A549 (cell line): ENCODE results near the gene TMEM60. TPM values are rescaled to one million over a fixed set of nuclear protein-coding genes. Genes with fewer than 3 reads are reported as not detected.

ENCODE experiments used
- ATAC-seq, 2 experiments: fragments of 200-7000 bp in 1 of 2; fragments of >200 bp in 1 of 2; cut with Nextera tagmentation in 1 of 2; cut with Tn5 transposase in 1 of 2; 3 replicates each; pipeline versions ENCODE4 v1.8.0 to v1.9.1; 2018 to 2020; ENCODE audit warnings: mild to moderate bottlenecking in 1 of 2, moderate library complexity in 1 of 2
- CTCF ChIA-PET: fragments of 300-600 bp; sonication (Branson Sonifier 250); formaldehyde crosslinking; extraction: SDS; loops from one replicate; lab custom pipeline; 2021; ENCODE audit warnings: antibody characterized with exemption, inconsistent platforms; lab: Yijun Ruan, JAX
- POLR2A ChIA-PET: fragments of 350-600 bp; formaldehyde crosslinking; extraction: SDS; loops from one replicate; lab custom pipeline; 2021; ENCODE audit warnings: antibody characterized with exemption, inconsistent platforms; lab: Yijun Ruan, JAX
- DNase-seq, 2 experiments: peaks; one replicate each; pipeline versions ENCODE4 v3.0.0 to v3.0.0-alpha.2; 2011 to 2016; ENCODE audit warnings: low read depth in 1 of 2, low spot score in 1 of 2
- FAIRE-seq: peaks from 2 replicates; lab custom pipeline; 2011; peaks lifted over from hg19 to GRCh38; lab: Jason Lieb, UNC
- H3K27ac ChIP-seq, 2 experiments: fragments of >200 bp; sonication (Bioruptor Twin); formaldehyde crosslinking; 3 replicates each; pipeline ENCODE4 v1.5.1; 2016 to 2017
- H3K4me1 ChIP-seq: fragments of >200 bp; sonication (Bioruptor Twin); formaldehyde crosslinking; 3 replicates; pipeline ENCODE4 v1.6.1; 2016
- H3K4me2 ChIP-seq: fragments of >200 bp; sonication (Bioruptor Twin); formaldehyde crosslinking; 3 replicates; pipeline ENCODE4 v1.6.1; 2016
- H3K4me3 ChIP-seq: fragments of >200 bp; sonication (Bioruptor Twin); formaldehyde crosslinking; 3 replicates; pipeline ENCODE4 v1.5.1; 2016
- H3K9me3 ChIP-seq: fragments of >200 bp; sonication (Bioruptor Twin); formaldehyde crosslinking; 3 replicates; pipeline ENCODE4 v1.6.1; 2016
- CEBPB ChIP-seq, 2 experiments: fragments of >200 bp in 1 of 2; sonication (Bioruptor Twin) in 1 of 2; formaldehyde crosslinking in 1 of 2; IDR thresholded peaks; 2 replicates each; pipeline ENCODE4 v1.6.1; 2012 to 2016
- CHD2 ChIP-seq: fragments of 150-350 bp; IDR thresholded peaks from 2 replicates; pipeline ENCODE4 v1.6.1; 2014; ENCODE audit warnings: low read length; ENCODE audit not compliant: partially characterized antibody
- E2F6 ChIP-seq: IDR thresholded peaks from 2 replicates; pipeline ENCODE4 v1.6.1; 2012; ENCODE audit warnings: low read depth, borderline replicate concordance
- FOSB ChIP-seq: fragments of 250-450 bp; sonication (Bioruptor Pico); IDR thresholded peaks from 2 replicates; pipeline ENCODE4 v1.5.0; 2020; ENCODE audit warnings: mild to moderate bottlenecking, moderate library complexity
- FOSL2 ChIP-seq, 2 experiments: fragments of 450-650 bp in 1 of 2; fragments of >200 bp in 1 of 2; sonication (Bioruptor Twin) in 1 of 2; formaldehyde crosslinking; IDR thresholded peaks; 2 replicates each; pipeline versions ENCODE4 v1.5.0 to v1.6.1; 2016 to 2020; ENCODE audit warnings: mild to moderate bottlenecking in 1 of 2, moderate library complexity in 1 of 2
- HES2 ChIP-seq: fragments of >200 bp; sonication (Bioruptor Twin); formaldehyde crosslinking; IDR thresholded peaks from 2 replicates; pipeline ENCODE4 v1.6.1; 2016
- JUN ChIP-seq, 2 experiments: fragments of >200 bp; sonication (Bioruptor Twin); formaldehyde crosslinking; IDR thresholded peaks; 2 replicates in 1 of 2; 3 replicates in 1 of 2; pipeline ENCODE4 v1.6.1; 2016 to 2017
- JUNB ChIP-seq: fragments of >200 bp; sonication (Bioruptor Twin); formaldehyde crosslinking; IDR thresholded peaks from 2 replicates; pipeline ENCODE4 v1.6.1; 2016
- MAFK ChIP-seq: fragments of 450-650 bp; IDR thresholded peaks from 2 replicates; pipeline ENCODE4 v1.6.1; 2014; ENCODE audit not compliant: partially characterized antibody
- NPAS2 ChIP-seq: fragments of 250-450 bp; sonication (Bioruptor Pico); IDR thresholded peaks from 2 replicates; pipeline ENCODE4 v1.8.0; 2022; ENCODE audit warnings: mild to moderate bottlenecking, moderate library complexity, borderline replicate concordance
- NR3C1 ChIP-seq: fragments of >200 bp; sonication (Bioruptor Twin); formaldehyde crosslinking; IDR thresholded peaks from 3 replicates; pipeline ENCODE4 v1.6.1; 2017
- PHF8 ChIP-seq: fragments of 200-600 bp; sonication (generic); IDR thresholded peaks from 2 replicates; pipeline ENCODE4 v1.6.1; 2016; ENCODE audit warnings: low read depth, mild to moderate bottlenecking, antibody characterized with exemption, moderate library complexity, borderline replicate concordance
- RAD21 ChIP-seq, 2 experiments: fragments of >200 bp in 1 of 2; sonication (Bioruptor Twin) in 1 of 2; formaldehyde crosslinking in 1 of 2; IDR thresholded peaks in 1 of 2; conservative IDR thresholded peaks in 1 of 2; 2 replicates in 1 of 2; 3 replicates in 1 of 2; pipeline ENCODE4 v1.6.1; 2012 to 2018; ENCODE audit warnings: inconsistent platforms in 1 of 2
- RNF2 ChIP-seq: fragments of 200-600 bp; sonication (generic); IDR thresholded peaks from 2 replicates; pipeline ENCODE4 v1.6.1; 2016; ENCODE audit warnings: low read depth, mild to moderate bottlenecking, antibody characterized with exemption, moderate library complexity, borderline replicate concordance
- ZFP36 ChIP-seq: fragments of 450-650 bp; IDR thresholded peaks from 2 replicates; pipeline ENCODE4 v1.6.1; 2014; ENCODE audit warnings: borderline replicate concordance; ENCODE audit not compliant: partially characterized antibody
- whole genome bisulfite sequencing: methylation state at CpG from one replicate; pipeline ENCODE4 v1.1.6; 2017; ENCODE audit errors: missing lambda C conversion rate; 5-methylcytosine and 5-hydroxymethylcytosine counted together
- polyA plus RNA-seq, 4 experiments: library from polyadenylated mRNA; depleted of rRNA in 3 of 4; stranded (reverse); fragments of >200 nt; fragmentation: RNase III in 1 of 4; extraction: RNeasy Plus Mini Kit Qiagen cat#74134 plus additional on column Dnase treatment in 1 of 4; gene quantifications; 2 replicates in 3 of 4; 3 replicates in 1 of 4; pipeline ENCODE4 v1.2.3, GENCODE V29; 2011 to 2017
- TF ChIP-seq, protein P1 (sequence below): fragments of >200 bp; sonication (Bioruptor Twin); formaldehyde crosslinking; IDR thresholded peaks from 3 replicates; pipeline ENCODE4 v1.5.1; 2016
- TF ChIP-seq, protein P2 (sequence below): fragments of 200-600 bp; sonication (generic); IDR thresholded peaks from 2 replicates; pipeline ENCODE4 v1.6.1; 2016; ENCODE audit warnings: antibody characterized with exemption, mild to moderate bottlenecking, moderate library complexity

Gene TMEM60
- polyA plus RNA-seq, 2 of the 4 experiments (the other 2 are of a cell fraction): 33.8 to 54.7 TPM

- FAIRE-seq (no peak), ATAC-seq (no peak), DNase-seq (no peak)
- Histone ChIP-seq H3K4me3 (no peak overlapping the region), H3K9me3 (no peaks in the 10 kb centered on the region), H3K27ac (no peak overlapping the region), H3K4me1 (peaks cover 33% of the 10 kb centered on the region), H3K4me2 (no peak overlapping the region; the same call in 2 of the 3 replicates)
- WGBS: 94% methylated on average over 3 of the region's 3 CpGs
- peak; percentile 47 for TF ChIP-seq MAFK
- TF ChIP-seq HES2: no peak
- ChIA-PET CTCF (no interaction called here), POLR2A (no interaction called here)
Measured at GRCh38 chr7:77796109-77796508, 2.1 kb downstream of the TMEM60 start.

DNA sequence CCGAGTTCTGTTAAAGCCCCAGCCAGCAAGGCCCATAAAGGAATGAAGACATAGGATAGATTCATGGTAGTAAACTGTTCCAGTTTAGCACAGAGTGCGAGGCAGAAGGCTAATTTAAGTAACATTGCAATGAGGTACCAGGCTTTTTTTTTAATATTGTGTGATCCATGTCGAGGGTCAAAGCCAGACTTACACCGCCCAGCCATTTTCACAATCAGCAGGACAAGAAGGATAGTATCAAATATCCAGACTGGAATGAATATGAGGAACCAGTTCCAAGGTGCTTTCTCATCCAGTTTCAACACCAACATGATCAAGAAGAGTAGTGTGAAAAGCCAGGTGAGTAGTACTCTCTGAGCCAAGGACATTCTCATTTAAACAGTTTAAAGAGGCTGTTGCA, 4.2 kb downstream of the TMEM60 start:
- Histone ChIP-seq H3K4me3 (no peak overlapping the region), H3K9me3 (no peaks in the 10 kb centered on the region)
- DNase-seq (no peak), ATAC-seq (no peak), FAIRE-seq (no peak)
- POLR2A ChIA-PET: no interaction called here
- TF ChIP-seq CHD2 (no peak), JUN (IDR thresholded peaks at IDR 0.05) (no peak), RAD21 (conservative IDR thresholded peaks at IDR 0.05 in 1 of 2, IDR thresholded peaks at IDR 0.05 in 1 of 2) (no peak), JUNB (no peak), RNF2 (no peak), NR3C1 (no peak), HES2 (no peak), PHF8 (no peak), FOSB (CRISPR knock-in tag) (no peak), ZFP36 (no peak), FOSL2 (IDR thresholded peaks at IDR 0.05) (no peak), FOSL2 (CRISPR knock-in tag; IDR thresholded peaks at IDR 0.05) (no peak), E2F6 (no peak), NPAS2 (no peak), CEBPB (IDR thresholded peaks at IDR 0.05) (no peak)
- TF ChIP-seq, protein P1, sequence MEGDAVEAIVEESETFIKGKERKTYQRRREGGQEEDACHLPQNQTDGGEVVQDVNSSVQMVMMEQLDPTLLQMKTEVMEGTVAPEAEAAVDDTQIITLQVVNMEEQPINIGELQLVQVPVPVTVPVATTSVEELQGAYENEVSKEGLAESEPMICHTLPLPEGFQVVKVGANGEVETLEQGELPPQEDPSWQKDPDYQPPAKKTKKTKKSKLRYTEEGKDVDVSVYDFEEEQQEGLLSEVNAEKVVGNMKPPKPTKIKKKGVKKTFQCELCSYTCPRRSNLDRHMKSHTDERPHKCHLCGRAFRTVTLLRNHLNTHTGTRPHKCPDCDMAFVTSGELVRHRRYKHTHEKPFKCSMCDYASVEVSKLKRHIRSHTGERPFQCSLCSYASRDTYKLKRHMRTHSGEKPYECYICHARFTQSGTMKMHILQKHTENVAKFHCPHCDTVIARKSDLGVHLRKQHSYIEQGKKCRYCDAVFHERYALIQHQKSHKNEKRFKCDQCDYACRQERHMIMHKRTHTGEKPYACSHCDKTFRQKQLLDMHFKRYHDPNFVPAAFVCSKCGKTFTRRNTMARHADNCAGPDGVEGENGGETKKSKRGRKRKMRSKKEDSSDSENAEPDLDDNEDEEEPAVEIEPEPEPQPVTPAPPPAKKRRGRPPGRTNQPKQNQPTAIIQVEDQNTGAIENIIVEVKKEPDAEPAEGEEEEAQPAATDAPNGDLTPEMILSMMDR: no peak
- TF ChIP-seq, protein P2, sequence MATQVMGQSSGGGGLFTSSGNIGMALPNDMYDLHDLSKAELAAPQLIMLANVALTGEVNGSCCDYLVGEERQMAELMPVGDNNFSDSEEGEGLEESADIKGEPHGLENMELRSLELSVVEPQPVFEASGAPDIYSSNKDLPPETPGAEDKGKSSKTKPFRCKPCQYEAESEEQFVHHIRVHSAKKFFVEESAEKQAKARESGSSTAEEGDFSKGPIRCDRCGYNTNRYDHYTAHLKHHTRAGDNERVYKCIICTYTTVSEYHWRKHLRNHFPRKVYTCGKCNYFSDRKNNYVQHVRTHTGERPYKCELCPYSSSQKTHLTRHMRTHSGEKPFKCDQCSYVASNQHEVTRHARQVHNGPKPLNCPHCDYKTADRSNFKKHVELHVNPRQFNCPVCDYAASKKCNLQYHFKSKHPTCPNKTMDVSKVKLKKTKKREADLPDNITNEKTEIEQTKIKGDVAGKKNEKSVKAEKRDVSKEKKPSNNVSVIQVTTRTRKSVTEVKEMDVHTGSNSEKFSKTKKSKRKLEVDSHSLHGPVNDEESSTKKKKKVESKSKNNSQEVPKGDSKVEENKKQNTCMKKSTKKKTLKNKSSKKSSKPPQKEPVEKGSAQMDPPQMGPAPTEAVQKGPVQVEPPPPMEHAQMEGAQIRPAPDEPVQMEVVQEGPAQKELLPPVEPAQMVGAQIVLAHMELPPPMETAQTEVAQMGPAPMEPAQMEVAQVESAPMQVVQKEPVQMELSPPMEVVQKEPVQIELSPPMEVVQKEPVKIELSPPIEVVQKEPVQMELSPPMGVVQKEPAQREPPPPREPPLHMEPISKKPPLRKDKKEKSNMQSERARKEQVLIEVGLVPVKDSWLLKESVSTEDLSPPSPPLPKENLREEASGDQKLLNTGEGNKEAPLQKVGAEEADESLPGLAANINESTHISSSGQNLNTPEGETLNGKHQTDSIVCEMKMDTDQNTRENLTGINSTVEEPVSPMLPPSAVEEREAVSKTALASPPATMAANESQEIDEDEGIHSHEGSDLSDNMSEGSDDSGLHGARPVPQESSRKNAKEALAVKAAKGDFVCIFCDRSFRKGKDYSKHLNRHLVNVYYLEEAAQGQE: no peak
- TF ChIP-seq, all 56 proteins: peak for 0
- no peak overlapping the region for H3K27ac ChIP-seq
- no peak overlapping the region for H3K4me2 ChIP-seq
- 89% methylated on average over 4 of the region's 4 CpGs for WGBS
- CTCF ChIA-PET: no interaction called here
- peaks cover 24% of the 10 kb centered on the region for H3K4me1 ChIP-seq
